ENCODE results near the gene MYO1F.

DNA sequence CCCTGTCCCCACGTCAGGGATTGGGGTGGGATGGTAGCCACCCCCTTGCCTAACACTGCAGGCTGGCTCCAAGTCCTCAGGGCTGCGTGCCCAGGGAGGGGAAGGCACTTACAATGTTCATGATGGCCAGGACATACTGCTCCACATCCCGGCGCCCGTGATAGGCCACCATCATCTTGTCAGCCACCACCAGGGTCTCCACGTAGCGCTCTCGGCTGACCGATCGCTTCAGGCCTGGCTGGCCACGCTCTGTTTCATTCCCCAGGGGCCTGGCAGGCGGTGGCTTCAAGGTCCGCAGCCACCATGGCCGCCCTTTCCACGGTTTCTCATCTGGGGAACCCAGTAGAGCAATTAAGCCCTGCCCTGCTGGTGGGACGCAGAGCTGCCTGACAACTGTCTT lies 23.6 kb upstream of the MYO1F start:
- TF ChIP-seq POLR2A (IDR thresholded peaks at IDR 0.05): no peak
- TF ChIP-seq, protein P1, sequence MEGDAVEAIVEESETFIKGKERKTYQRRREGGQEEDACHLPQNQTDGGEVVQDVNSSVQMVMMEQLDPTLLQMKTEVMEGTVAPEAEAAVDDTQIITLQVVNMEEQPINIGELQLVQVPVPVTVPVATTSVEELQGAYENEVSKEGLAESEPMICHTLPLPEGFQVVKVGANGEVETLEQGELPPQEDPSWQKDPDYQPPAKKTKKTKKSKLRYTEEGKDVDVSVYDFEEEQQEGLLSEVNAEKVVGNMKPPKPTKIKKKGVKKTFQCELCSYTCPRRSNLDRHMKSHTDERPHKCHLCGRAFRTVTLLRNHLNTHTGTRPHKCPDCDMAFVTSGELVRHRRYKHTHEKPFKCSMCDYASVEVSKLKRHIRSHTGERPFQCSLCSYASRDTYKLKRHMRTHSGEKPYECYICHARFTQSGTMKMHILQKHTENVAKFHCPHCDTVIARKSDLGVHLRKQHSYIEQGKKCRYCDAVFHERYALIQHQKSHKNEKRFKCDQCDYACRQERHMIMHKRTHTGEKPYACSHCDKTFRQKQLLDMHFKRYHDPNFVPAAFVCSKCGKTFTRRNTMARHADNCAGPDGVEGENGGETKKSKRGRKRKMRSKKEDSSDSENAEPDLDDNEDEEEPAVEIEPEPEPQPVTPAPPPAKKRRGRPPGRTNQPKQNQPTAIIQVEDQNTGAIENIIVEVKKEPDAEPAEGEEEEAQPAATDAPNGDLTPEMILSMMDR (IDR thresholded peaks at IDR 0.05): no peak

All from transverse colon (tissue), 3 donors.